PC-9 (cell line): ENCODE measurements around the gene MITF.

Experiments used
- CTCF ChIP-seq: fragments of 200-600 bp; sonication (generic); conservative IDR thresholded peaks from 2 replicates; pipeline ENCODE4 v1.6.1; 2017; ENCODE audit warnings: mixed run types, antibody characterized with exemption, mild to moderate bottlenecking, moderate library complexity
- EZH2 ChIP-seq: fragments of 200-600 bp; sonication (generic); IDR thresholded peaks from 2 replicates; pipeline ENCODE4 v1.8.0; 2017; ENCODE audit warnings: antibody characterized with exemption, low read depth

- TF ChIP-seq CTCF = no peak
- no peak for TF ChIP-seq EZH2
These were observed 84.5 kb downstream of the MITF start for GRCh38 chr3:69823743-69824142.
